NOMO-1 (cell line): ENCODE data around the gene GLIPR1.
"Not testable (repeated sequence)": the region's sequence is repeated elsewhere in the genome, so short reads cannot be mapped to it uniquely, and the experiment has no call there.

Experiments used
- DNase-seq, 2 experiments: peaks; one replicate each; lab custom pipeline; 2025; ENCODE audit not compliant: unreplicated experiment in 2 of 2; lab: John Stamatoyannopoulos, UW

Gene GLIPR1

DNA sequence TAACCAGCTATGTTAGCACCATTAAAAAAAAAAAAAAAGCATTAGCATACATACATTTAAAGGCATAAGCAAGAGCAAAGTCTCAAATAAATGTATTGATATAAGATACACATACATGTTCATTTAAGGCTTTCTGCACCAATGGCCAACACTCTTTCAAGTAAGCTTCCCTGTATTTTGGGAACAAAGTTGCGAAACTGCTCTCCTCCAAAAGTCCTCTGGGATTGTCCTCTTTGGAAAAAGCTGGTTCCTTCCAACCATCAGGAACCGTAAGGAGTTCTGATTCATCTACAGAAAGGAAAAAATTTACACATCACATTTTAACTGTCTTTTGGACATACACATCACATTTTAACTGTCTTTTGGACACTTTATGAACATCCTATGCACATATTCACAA is 27.6 kb downstream of the GLIPR1 start:
- no peak for DNase-seq

- DNase-seq = no peak
Observed at GRCh38 chr12:75509621-75510020, 29.1 kb downstream of the GLIPR1 start.

GRCh38 chr12:75511116-75512048 is 30.8 kb downstream of the GLIPR1 start, which contains the start of gene KRR1:
KRR1 (minus strand) TSS chr12:75511609; CDS start chr12:75511597, 12 bp downstream.
- DNase-seq = peak; percentile 93 to 99

DNA sequence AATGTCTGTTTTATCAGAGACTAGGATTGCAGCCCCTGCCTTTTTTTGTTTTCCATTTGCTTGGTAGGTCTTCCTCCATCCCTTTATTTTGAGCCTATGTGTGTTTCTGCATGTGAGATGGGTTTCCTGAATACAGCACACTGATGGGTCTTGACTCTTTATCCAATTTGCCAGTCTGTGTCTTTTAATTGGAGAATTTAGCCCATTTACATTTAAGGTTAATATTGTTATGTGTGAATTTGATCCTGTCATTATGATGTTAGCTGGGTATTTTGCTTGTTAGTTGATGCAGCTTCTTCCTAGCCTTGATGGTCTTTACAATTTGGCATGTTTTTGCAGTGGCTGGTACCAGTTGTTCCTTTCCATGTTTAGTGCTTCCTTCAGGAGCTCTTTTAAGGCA is 40.7 kb downstream of the GLIPR1 start:
- DNase-seq = not testable (repeated sequence)

DNA sequence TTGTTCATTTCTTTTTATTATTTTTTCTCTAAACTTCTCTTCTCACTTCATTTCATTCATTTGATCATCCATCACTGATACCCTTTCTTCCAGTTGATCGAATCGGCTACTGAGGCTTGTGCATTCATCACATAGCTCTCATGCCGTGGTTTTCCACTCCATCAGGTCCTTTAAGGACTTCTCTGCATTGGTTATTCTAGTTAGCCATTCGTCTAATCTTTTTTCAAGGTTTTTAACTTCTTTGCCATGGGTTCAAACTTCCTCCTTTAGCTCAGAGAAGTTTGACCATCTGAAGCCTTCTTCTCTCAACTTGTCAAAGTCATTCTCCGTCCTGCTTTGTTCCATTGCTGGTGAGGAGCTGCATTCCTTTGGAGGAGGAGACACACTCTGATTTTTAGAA is 41.6 kb downstream of the GLIPR1 start:
- not testable (repeated sequence) for DNase-seq

- DNase-seq = no peak
Observed at GRCh38 chr12:75525263-75525662, 44.7 kb downstream of the GLIPR1 start.

DNA sequence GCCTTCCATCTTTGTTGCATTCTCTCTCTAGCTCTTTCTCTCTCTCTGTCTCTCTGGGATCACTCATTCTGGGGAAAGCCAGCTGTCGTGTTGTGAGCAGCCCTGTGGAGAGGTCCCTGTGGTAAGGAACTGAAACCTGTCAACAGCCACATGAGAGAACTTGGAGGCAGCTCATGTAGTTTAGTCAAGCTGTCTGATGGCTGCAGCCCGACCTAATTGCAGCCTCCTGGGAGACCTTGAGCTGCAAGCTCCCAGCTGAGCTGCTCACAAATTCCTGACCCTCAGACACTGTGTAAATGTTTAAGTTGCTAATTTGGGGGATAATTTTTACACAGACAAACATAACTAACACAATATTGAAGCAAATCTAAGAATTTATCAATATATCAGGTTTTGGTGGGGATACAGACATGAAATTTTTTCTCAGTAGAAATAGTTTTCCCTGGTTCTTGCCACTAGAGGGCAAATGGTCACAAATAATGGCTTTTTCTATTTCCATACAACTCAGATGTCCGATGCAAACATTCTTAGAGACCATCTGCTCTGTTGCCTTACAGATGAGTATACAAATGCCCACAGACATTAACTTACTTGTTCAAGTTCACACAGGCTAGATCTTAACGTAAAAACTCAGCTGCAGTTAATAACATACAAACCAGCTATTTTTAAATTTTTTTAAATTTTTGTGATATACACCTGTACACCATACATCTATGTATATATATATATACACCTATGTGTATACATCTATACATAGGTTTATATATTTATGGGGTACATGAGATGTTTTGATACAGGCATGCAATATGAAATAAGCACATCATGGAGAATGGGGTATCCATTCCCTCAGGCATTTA is 46.3 kb downstream of the GLIPR1 start:
- DNase-seq = peak; percentile 47 to 85

- DNase-seq = peak in 1 of 2 experiments; percentile 9
Observed at GRCh38 chr12:75528272-75528671, 47.7 kb downstream of the GLIPR1 start.

DNA sequence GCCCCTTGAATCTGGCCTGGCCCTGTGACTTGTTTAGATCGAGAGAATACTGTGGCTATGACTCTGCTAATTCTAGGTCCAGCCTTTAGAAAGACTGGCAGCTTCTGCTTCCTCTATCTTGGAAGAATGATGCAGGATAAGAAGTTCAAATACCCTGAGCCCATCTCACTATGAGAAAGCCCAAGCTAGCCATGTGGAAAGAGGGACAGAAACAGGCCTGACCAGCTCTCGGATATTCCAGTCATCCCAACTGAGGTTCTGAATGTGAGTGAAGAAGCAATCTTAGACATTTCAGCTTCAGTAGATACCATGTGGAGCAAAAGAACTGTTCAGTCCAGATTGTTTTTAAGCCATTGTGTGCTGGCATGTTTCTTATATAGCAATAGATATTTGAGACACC is 48.1 kb downstream of the GLIPR1 start:
- DNase-seq = no peak

GRCh38 chr12:75529316-75529715 is 48.8 kb downstream of the GLIPR1 start:
- no peak for DNase-seq

GRCh38 chr12:75529826-75530225 is 49.3 kb downstream of the GLIPR1 start:
- DNase-seq = no peak

DNA sequence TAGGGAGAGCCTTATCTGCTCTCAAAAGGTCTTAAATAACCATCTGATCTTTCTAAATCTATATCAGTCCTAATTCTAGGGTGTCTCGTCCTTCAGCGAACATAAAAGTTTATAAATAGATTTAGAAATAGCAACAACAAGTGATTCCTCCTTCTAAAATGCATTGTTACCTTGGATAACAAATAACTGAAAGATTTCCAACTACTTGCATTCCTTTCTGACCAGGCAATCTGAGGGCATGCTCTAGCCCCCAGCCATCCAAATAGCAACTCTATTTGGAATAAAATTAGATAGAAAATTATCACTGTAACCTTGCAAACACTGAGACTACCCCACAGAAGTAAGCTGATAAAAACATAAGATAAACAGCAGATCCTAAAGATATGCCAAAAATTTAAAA is 52.7 kb downstream of the GLIPR1 start:
- no peak for DNase-seq

- DNase-seq = no peak
Observed at GRCh38 chr12:75539889-75540288, 59.3 kb downstream of the GLIPR1 start.

DNA sequence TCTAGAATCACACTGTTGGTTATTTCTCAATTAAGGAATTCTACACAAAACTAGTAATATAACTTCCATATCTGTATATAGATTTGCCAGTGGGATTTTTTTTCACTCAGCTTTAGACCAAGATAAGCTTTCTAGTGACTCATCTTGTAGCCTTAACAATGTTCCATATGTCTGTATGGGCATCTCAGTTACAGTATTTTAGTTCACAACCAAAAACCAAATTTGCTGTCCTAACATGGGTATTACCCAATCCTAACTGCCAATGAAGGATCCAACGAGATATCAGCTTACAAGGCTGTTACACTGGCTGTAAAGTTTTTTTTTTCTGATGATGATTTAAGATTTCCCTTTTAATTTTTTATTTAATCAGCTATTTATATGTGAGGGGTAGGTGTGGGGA is 62.4 kb downstream of the GLIPR1 start:
- DNase-seq = no peak

- DNase-seq = no peak
Observed at GRCh38 chr12:75543529-75543928, 63.0 kb downstream of the GLIPR1 start.

DNA sequence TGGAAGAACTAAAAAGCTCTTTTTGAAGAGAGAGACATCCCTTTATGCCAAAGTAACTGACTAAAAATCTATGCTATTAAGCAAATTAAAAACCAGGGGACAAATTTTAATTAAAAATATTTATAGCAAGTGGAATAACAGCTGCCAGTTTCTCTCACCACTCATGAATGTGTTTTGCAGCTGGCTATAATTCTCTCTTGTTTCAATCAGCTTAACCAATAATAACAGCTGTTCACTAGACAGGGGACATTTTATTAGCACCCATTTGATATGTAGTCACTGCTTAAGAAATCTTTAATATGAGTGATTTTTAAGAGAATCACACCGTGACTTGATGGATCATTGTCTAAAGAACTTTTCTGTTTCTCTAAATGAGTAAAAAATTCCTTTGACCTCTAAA is 65.1 kb downstream of the GLIPR1 start:
- no peak for DNase-seq

GRCh38 chr12:75548879-75549278 is 68.3 kb downstream of the GLIPR1 start:
- no peak for DNase-seq

GRCh38 chr12:75549989-75550388 is 69.4 kb downstream of the GLIPR1 start:
- DNase-seq = no peak

GRCh38 chr12:75550401-75551240 is 70.1 kb downstream of the GLIPR1 start:
- no peak for DNase-seq

- no peak for DNase-seq
Observed at GRCh38 chr12:75551477-75551876, 70.9 kb downstream of the GLIPR1 start.

- DNase-seq = peak; percentile 13 to 80
Observed at GRCh38 chr12:75553398-75553797, 72.8 kb downstream of the GLIPR1 start.
